ENCODE results near the gene FAM120AOS. TPM values are rescaled to one million over a fixed set of nuclear protein-coding genes. Genes with fewer than 3 reads are reported as not detected.

The FAM120AOS gene
- total RNA-seq, 1 donor from 2014 or later: 41.1 TPM

GRCh38 chr9:93464876-93465275 lies 11.5 kb upstream of the FAM120AOS start:
- DNase-seq (ENCODE audit: low spot score): no peak
- H3K36me3 Mint-ChIP-seq (ENCODE audit: low read depth): peaks cover 42% of the 10 kb centered on the region
- intact Hi-C loops (cut with micrococcal nuclease): loop anchor here (10.0 kb wide), 1 partner anchor 500 kb away; no protein-coding TSS in a partner anchor
- H3K27me3 Mint-ChIP-seq (ENCODE audit: low read depth): no peaks in the 10 kb centered on the region
- peak overlapping the region; percentile 87 for H3K27ac Mint-ChIP-seq
- no peaks in the 10 kb centered on the region for H3K9me3 Mint-ChIP-seq
- peak overlapping the region; percentile 72 for H3K4me3 Mint-ChIP-seq (ENCODE audit: low read depth)
- H3K4me1 Mint-ChIP-seq (ENCODE audit: low read depth): peaks cover 87% of the 10 kb centered on the region

GRCh38 chr9:93464395-93464794 lies 11.0 kb upstream of the FAM120AOS start:
- no peaks in the 10 kb centered on the region for H3K27me3 Mint-ChIP-seq (ENCODE audit: low read depth)
- H3K36me3 Mint-ChIP-seq (ENCODE audit: low read depth): peaks cover 47% of the 10 kb centered on the region
- peak overlapping the region; percentile 87 for H3K27ac Mint-ChIP-seq
- peaks cover 88% of the 10 kb centered on the region for H3K4me1 Mint-ChIP-seq (ENCODE audit: low read depth)
- no peaks in the 10 kb centered on the region for H3K9me3 Mint-ChIP-seq
- H3K4me3 Mint-ChIP-seq (ENCODE audit: low read depth): peak overlapping the region; percentile 72
- intact Hi-C loops (cut with micrococcal nuclease): loop anchor here (10.0 kb wide), 1 partner anchor 500 kb away; no protein-coding TSS in a partner anchor
- DNase-seq (ENCODE audit: low spot score): no peak

- peaks cover 48% of the 10 kb centered on the region for H3K36me3 Mint-ChIP-seq (ENCODE audit: low read depth)
- H3K4me3 Mint-ChIP-seq (ENCODE audit: low read depth): peak overlapping the region; percentile 72
- DNase-seq (ENCODE audit: low spot score): no peak
- intact Hi-C loops (cut with micrococcal nuclease): loop anchor here (1.0 to 10.0 kb wide), 3 partner anchors 10 to 499 kb away; partner anchors contain the start of gene FAM120AOS
- peak overlapping the region; percentile 87 for H3K27ac Mint-ChIP-seq
- no peaks in the 10 kb centered on the region for H3K9me3 Mint-ChIP-seq
- H3K4me1 Mint-ChIP-seq (ENCODE audit: low read depth): peaks cover 88% of the 10 kb centered on the region
- H3K27me3 Mint-ChIP-seq (ENCODE audit: low read depth): no peaks in the 10 kb centered on the region
Measured at GRCh38 chr9:93463638-93464248, 10.4 kb upstream of the FAM120AOS start.

GRCh38 chr9:93461821-93462220 lies 8.4 kb upstream of the FAM120AOS start:
- H3K9me3 Mint-ChIP-seq: no peaks in the 10 kb centered on the region
- H3K27me3 Mint-ChIP-seq (ENCODE audit: low read depth): no peaks in the 10 kb centered on the region
- no peak for DNase-seq (ENCODE audit: low spot score)
- peak overlapping the region; percentile 67 for H3K27ac Mint-ChIP-seq
- peaks cover 61% of the 10 kb centered on the region for H3K36me3 Mint-ChIP-seq (ENCODE audit: low read depth)
- no peak overlapping the region for H3K4me3 Mint-ChIP-seq (ENCODE audit: low read depth)
- intact Hi-C loops (cut with micrococcal nuclease): loop anchor here (2.0 to 10.0 kb wide), 2 partner anchors 43 to 497 kb away; no protein-coding TSS in a partner anchor
- peaks cover 87% of the 10 kb centered on the region for H3K4me1 Mint-ChIP-seq (ENCODE audit: low read depth)

- Mint-ChIP-seq H3K27me3 (ENCODE audit: low read depth) (no peaks in the 10 kb centered on the region), H3K27ac (peak overlapping the region; percentile 74), H3K4me1 (ENCODE audit: low read depth) (peaks cover 87% of the 10 kb centered on the region), H3K9me3 (no peaks in the 10 kb centered on the region), H3K36me3 (ENCODE audit: low read depth) (peaks cover 63% of the 10 kb centered on the region), H3K4me3 (ENCODE audit: low read depth) (no peak overlapping the region)
- DNase-seq (ENCODE audit: low spot score): no peak
- intact Hi-C loops (cut with micrococcal nuclease): loop anchor here (10.0 kb wide), 1 partner anchor 497 kb away; no protein-coding TSS in a partner anchor
Measured at GRCh38 chr9:93461414-93461743, 8.0 kb upstream of the FAM120AOS start.

- peak overlapping the region; percentile 45 for H3K4me3 Mint-ChIP-seq (ENCODE audit: low read depth)
- no peaks in the 10 kb centered on the region for H3K9me3 Mint-ChIP-seq
- H3K27me3 Mint-ChIP-seq (ENCODE audit: low read depth): no peaks in the 10 kb centered on the region
- intact Hi-C loops (cut with micrococcal nuclease): loop anchor here (10.0 kb wide), 1 partner anchor 496 kb away; no protein-coding TSS in a partner anchor
- peak overlapping the region; percentile 74 for H3K27ac Mint-ChIP-seq
- no peak for DNase-seq (ENCODE audit: low spot score)
- H3K4me1 Mint-ChIP-seq (ENCODE audit: low read depth): peaks cover 87% of the 10 kb centered on the region
- peaks cover 67% of the 10 kb centered on the region for H3K36me3 Mint-ChIP-seq (ENCODE audit: low read depth)
Measured at GRCh38 chr9:93460689-93461413, 7.5 kb upstream of the FAM120AOS start.

GRCh38 chr9:93459432-93459847 lies 6.1 kb upstream of the FAM120AOS start:
- no peaks in the 10 kb centered on the region for H3K27me3 Mint-ChIP-seq (ENCODE audit: low read depth)
- no peak overlapping the region for H3K4me3 Mint-ChIP-seq (ENCODE audit: low read depth)
- intact Hi-C loops (cut with micrococcal nuclease): no loop called here
- peak overlapping the region; percentile 72 for H3K27ac Mint-ChIP-seq
- no peak for DNase-seq (ENCODE audit: low spot score)
- peaks cover 62% of the 10 kb centered on the region for H3K36me3 Mint-ChIP-seq (ENCODE audit: low read depth)
- H3K9me3 Mint-ChIP-seq: no peaks in the 10 kb centered on the region
- H3K4me1 Mint-ChIP-seq (ENCODE audit: low read depth): peaks cover 84% of the 10 kb centered on the region

- Mint-ChIP-seq H3K4me3 (ENCODE audit: low read depth) (no peak overlapping the region), H3K27me3 (ENCODE audit: low read depth) (no peaks in the 10 kb centered on the region), H3K4me1 (ENCODE audit: low read depth) (peaks cover 82% of the 10 kb centered on the region), H3K36me3 (ENCODE audit: low read depth) (peaks cover 68% of the 10 kb centered on the region), H3K9me3 (no peaks in the 10 kb centered on the region), H3K27ac (peak overlapping the region; percentile 72)
- no peak for DNase-seq (ENCODE audit: low spot score)
- intact Hi-C loops (cut with micrococcal nuclease): no loop called here
Measured at GRCh38 chr9:93458712-93459111, 5.3 kb upstream of the FAM120AOS start.

GRCh38 chr9:93457006-93457405 lies 3.6 kb upstream of the FAM120AOS start:
- Mint-ChIP-seq H3K27ac (peak overlapping the region; percentile 78), H3K4me3 (ENCODE audit: low read depth) (peak overlapping the region; percentile 15), H3K27me3 (ENCODE audit: low read depth) (no peaks in the 10 kb centered on the region), H3K9me3 (no peaks in the 10 kb centered on the region), H3K4me1 (ENCODE audit: low read depth) (peaks cover 69% of the 10 kb centered on the region), H3K36me3 (ENCODE audit: low read depth) (peaks cover 79% of the 10 kb centered on the region)
- intact Hi-C loops (cut with micrococcal nuclease): no loop called here
- no peak for DNase-seq (ENCODE audit: low spot score)

GRCh38 chr9:93456504-93456903 lies 3.1 kb upstream of the FAM120AOS start:
- peak overlapping the region; percentile 78 for H3K27ac Mint-ChIP-seq
- no peaks in the 10 kb centered on the region for H3K9me3 Mint-ChIP-seq
- peak overlapping the region; percentile 37 for H3K4me3 Mint-ChIP-seq (ENCODE audit: low read depth)
- peaks cover 66% of the 10 kb centered on the region for H3K4me1 Mint-ChIP-seq (ENCODE audit: low read depth)
- intact Hi-C loops (cut with micrococcal nuclease): no loop called here
- H3K36me3 Mint-ChIP-seq (ENCODE audit: low read depth): peaks cover 77% of the 10 kb centered on the region
- DNase-seq (ENCODE audit: low spot score): no peak
- no peaks in the 10 kb centered on the region for H3K27me3 Mint-ChIP-seq (ENCODE audit: low read depth)

GRCh38 chr9:93456022-93456421 lies 2.6 kb upstream of the FAM120AOS start:
- H3K27me3 Mint-ChIP-seq (ENCODE audit: low read depth): no peaks in the 10 kb centered on the region
- DNase-seq (ENCODE audit: low spot score): no peak
- no peaks in the 10 kb centered on the region for H3K9me3 Mint-ChIP-seq
- peaks cover 63% of the 10 kb centered on the region for H3K4me1 Mint-ChIP-seq (ENCODE audit: low read depth)
- H3K27ac Mint-ChIP-seq: peak overlapping the region; percentile 78
- intact Hi-C loops (cut with micrococcal nuclease): no loop called here
- H3K4me3 Mint-ChIP-seq (ENCODE audit: low read depth): peak overlapping the region; percentile 37
- peaks cover 76% of the 10 kb centered on the region for H3K36me3 Mint-ChIP-seq (ENCODE audit: low read depth)

GRCh38 chr9:93452710-93453046 lies 703 bp downstream of the FAM120AOS start:
- H3K27ac Mint-ChIP-seq: peak overlapping the region; percentile 93
- H3K4me1 Mint-ChIP-seq (ENCODE audit: low read depth): peaks cover 42% of the 10 kb centered on the region
- H3K27me3 Mint-ChIP-seq (ENCODE audit: low read depth): no peaks in the 10 kb centered on the region
- H3K36me3 Mint-ChIP-seq (ENCODE audit: low read depth): peaks cover 72% of the 10 kb centered on the region
- intact Hi-C loops (cut with micrococcal nuclease): loop anchor here (1.0 to 5.0 kb wide), 6 partner anchors 11 to 715 kb away; no protein-coding TSS in a partner anchor
- peak overlapping the region; percentile 92 for H3K4me3 Mint-ChIP-seq (ENCODE audit: low read depth)
- DNase-seq (ENCODE audit: low spot score): peak; percentile 21
- no peaks in the 10 kb centered on the region for H3K9me3 Mint-ChIP-seq

Measured in activated T-helper 2 cell treated with anti-CD3 and anti-CD28 coated beads, Interferon-gamma antibody, Interleukin-2, Interleukin-4, amounts not matched to agents 10 μg/mL and 5 μg/mL and 100 μg/mL, durations not matched to agents 14 hours and 24 hours and 36 hours (primary cell).